HG02884 (cell line): Measurements from ENCODE around the gene AGFG1.
"Not testable (repeated sequence)": the region's sequence is repeated elsewhere in the genome, so short reads cannot be mapped to it uniquely, and the experiment has no call there.

ENCODE experiments used
- ATAC-seq: cut with Tn5 transposase; IDR thresholded peaks from one replicate; pipeline ENCODE4 v1.9.1; 2021; ENCODE audit warnings: mild to moderate bottlenecking, moderate library complexity; ENCODE audit not compliant: unreplicated experiment

AGFG1 gene

DNA sequence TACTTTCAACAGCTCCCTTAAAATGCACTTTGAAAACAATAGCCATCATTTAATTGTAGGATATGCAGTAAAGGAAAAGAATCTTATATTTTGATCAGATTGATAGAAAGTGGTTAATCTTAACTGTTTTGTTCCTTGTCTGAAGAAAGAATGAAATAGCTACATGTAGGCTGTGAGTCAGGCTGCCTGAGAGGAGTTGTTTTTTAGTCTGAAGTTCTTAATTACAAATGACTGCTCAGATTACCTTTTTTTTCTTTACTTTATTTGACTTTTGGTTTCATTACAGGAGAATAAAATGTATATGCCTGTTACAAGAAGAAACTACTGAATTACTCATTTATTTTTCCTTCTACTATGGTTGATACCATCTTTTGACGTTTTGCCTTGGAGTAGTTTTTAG, 56.8 kb downstream of the AGFG1 start:
- no peak for ATAC-seq

DNA sequence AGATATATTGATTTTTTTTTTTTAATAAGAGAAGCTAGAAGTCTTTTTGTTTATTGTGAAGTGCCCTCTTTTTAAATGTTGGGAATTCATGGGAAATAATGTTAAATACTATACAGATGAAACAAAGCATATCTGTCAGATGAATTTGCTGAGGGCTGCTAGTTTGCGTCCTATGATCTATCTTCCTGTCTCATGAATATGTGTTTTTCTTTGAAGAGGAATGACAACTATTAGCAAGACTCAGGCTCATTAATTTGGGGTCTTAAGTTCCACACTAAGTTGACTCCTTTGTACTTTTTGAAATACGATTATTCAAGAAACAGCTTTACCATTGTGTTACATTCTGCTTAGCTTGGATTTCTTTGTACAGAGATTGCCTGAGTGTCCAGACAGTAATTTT, 57.9 kb downstream of the AGFG1 start:
- no peak for ATAC-seq

DNA sequence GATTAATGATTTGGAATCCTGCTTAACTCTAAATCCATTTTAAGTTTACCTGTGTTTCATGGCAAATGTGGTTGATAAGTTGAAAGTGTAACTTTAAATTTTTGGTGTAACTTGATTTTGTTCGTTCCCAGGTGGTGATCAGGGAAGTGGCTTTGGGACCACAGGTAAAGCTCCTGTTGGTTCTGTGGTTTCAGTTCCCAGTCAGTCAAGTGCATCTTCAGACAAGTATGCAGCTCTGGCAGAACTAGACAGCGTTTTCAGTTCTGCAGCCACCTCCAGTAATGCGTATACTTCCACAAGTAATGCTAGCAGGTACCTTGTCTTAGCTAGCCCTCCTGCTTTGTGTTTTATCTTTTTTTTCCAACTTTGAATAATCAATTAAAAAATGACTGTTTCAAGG, 62.8 kb downstream of the AGFG1 start:
- ATAC-seq = peak; percentile 91

- no peak for ATAC-seq
Measured at GRCh38 chr2:227536445-227536844, 64.5 kb downstream of the AGFG1 start.

GRCh38 chr2:227539465-227539956, 67.6 kb downstream of the AGFG1 start:
- ATAC-seq = no peak

GRCh38 chr2:227540352-227540751, 68.4 kb downstream of the AGFG1 start:
- ATAC-seq = not testable (repeated sequence)

DNA sequence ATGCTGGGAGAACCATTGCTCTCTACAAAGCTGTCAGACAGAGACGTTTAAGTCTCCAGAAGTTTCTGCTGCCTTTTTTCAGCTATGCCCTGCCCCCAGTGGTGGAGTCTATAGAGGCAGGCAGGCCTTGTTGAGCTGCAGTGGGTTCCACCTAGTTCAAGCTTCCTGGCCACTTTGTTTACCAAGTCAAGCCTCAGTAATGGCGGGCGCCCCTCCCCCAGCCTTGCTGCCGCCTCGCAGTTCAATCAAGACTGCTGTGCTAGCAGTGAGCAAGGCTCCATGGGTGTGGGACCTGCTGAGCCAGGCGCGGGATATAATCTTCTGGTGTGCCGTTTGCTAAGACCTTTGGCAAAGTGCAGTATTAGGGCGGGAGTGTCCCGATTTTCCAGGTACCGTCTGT, 74.0 kb downstream of the AGFG1 start:
- ATAC-seq = no peak

DNA sequence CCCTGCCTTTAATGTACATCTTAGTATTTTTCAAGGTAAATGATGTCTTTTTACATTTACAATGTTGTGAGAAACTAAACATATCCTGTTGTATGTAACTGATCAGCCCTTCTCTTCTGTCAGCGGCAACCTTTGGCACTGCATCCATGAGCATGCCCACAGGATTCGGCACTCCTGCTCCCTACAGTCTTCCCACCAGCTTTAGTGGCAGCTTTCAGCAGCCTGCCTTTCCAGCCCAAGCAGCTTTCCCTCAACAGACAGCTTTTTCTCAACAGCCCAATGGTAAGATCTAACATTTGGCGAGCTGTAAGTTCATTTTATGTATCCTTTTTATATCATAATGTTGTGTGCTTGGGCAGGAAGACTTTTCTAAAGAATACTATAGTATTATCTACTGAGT, 79.9 kb downstream of the AGFG1 start:
- no peak for ATAC-seq

DNA sequence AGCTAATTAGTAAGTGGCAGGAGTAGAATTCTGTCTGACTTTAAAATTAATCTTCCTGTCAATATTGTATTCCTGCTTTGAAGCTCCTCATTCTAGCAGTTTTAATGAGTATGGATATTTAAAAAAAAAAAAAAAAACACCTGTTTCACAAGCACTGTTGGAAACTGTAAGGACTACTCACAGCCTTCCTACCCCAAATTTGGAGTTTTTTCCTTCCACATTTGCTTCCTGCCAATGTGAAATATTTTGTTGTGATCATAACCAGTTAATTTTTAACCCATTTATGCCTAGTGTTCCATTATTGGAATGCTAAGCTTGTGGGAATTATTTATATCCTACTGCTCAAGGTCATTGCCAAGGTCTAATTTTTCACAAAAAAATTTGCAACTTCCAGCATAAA, 90.6 kb downstream of the AGFG1 start:
- ATAC-seq = no peak

- ATAC-seq = no peak
Measured at GRCh38 chr2:227565080-227565479, 93.1 kb downstream of the AGFG1 start.

DNA sequence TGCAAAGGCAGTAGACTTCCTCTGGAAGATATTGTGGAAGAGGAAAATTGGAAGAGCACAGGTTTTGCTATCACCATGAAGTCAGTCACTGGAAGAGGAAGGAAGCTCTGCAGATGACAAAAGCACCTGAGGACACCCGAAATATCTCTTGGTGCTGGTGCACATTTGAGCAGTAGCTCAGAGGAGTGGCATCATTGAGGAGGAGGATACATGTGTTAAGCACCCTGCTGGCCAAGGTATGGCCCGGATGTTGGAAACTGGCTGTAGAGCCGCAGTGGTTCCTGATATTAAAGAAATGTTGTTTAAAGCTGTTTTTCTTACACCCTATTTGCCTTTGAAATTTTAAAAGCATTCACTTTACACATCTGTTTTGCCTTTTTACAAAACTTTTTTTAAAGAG, 94.1 kb downstream of the AGFG1 start:
- no peak for ATAC-seq

DNA sequence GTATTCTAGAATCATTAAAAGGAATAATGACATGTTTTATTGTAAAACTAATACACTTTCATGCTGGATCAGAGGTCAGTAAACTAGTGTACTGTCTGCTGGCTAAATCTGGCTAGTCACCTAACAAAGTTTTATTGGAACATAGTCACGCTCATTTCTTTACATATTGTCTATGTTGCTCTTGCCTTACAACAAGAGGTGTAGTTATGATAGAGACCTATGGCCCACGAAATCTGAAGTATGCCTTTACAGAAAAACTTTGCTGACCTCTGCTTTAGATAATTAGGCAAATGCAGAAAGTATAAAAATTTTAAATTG, 96.9 kb downstream of the AGFG1 start:
- ATAC-seq = no peak

GRCh38 chr2:227570615-227571014, 98.7 kb downstream of the AGFG1 start:
- ATAC-seq = no peak

DNA sequence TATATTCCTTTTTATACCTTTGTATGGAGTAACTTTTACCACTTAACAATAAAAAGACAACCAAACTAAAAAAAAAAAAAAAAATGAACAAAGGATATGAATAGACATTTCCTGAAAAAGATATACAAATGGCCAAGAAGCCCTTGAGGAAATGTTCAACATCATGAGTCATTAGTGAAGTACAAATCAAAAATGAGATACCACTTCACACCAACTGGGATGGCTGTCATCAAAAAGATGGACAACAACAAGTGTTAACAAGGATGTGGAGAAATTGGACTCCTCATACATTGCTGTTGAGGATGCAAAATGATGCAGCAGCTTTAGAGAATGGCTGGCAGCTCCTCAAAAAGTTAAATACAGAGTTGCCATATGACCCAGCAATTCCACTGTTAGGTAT, 104.2 kb downstream of the AGFG1 start:
- no peak for ATAC-seq

- no peak for ATAC-seq
Measured at GRCh38 chr2:227576812-227577211, 104.9 kb downstream of the AGFG1 start.

- ATAC-seq = no peak
Measured at GRCh38 chr2:227577555-227577954, 105.6 kb downstream of the AGFG1 start.

- ATAC-seq = no peak
Measured at GRCh38 chr2:227578642-227579041, 106.7 kb downstream of the AGFG1 start.

- ATAC-seq = no peak
Measured at GRCh38 chr2:227579791-227580190, 107.8 kb downstream of the AGFG1 start.

DNA sequence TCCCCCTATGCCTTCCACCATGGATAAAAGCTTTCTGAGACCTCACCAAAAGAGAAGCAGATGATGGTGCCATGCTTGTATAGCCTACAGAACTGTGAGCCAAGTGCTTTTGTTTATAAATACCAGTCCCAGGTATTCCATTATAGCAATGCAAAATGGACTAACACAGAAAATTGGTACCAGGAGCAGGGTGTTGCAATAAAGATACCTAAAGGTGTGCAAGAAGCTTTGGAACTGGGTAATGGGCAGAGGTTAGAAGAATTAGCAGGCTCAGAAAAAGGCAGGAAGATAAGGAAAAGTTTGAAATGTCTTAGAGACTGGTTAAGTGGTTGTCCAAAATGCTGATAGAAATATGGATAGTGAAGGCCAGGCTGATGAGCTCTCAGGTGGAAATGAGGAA, 110.4 kb downstream of the AGFG1 start:
- no peak for ATAC-seq

DNA sequence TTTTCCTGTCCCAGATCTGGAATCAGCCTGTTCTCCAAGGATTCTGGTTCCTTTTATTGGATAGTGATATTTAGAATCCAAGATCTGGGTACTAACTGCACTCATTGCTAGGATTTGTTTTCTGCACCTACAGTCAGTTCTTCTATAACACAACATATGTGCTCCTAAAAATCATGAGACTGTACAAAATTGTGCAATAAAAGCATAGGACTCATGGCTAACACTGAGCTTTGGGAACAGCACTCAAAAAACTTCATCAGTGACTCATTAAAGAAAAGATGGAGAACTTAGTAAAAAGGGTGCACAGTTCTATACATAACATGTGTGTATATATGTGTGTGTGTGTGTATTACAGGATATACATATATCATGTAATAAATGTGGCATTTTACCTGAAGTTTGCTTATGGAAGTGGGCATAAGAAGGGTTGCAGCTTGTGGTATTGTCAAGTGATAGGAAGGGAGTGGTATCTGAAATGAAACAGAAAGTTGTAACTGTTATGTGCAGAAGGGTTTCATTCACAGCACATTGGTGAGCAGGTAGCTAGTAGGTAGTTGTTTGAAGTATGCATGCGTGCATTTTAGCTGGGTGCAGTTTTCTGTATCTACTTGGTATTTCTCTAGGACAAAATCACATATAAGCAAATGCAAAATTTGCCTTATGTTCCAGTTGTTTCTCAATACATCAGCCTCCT, 120.9 kb downstream of the AGFG1 start:
- ATAC-seq = peak; percentile 86

DNA sequence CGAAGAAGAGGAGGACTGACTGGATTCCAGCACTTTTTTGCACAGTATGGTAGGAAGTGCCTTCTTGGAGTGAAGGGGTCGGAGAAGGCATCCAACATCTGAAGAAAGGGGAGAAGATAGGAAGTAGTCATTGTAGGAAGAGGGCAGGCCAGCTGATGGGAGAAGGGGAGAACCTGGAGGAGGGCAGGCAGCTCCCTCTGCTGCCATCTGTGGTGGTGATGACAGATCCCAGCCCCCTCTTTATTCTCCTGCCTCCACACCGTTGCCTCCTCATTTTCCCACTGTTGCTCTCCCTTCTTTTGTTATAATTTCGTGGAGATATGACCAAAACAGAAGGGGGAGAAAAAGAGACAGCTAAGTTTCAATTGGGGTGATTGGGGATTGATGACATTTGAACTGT, 123.8 kb downstream of the AGFG1 start:
- no peak for ATAC-seq

- ATAC-seq = no peak
Measured at GRCh38 chr2:227597036-227597435, 125.1 kb downstream of the AGFG1 start.

- ATAC-seq = no peak
Measured at GRCh38 chr2:227597998-227598397, 126.0 kb downstream of the AGFG1 start.
